22Rv1 (cell line): ENCODE measurements around the gene LMNB1.

ENCODE experiments used
- ZFX ChIP-seq: fragments of 450-650 bp; IDR thresholded peaks from 2 replicates; pipeline ENCODE4 v1.6.1; 2017; ENCODE audit warnings: antibody characterized with exemption, borderline replicate concordance
- TF ChIP-seq, protein P1 (sequence below): fragments of 450-650 bp; IDR thresholded peaks from 2 replicates; pipeline ENCODE4 v1.5.1; 2017; ENCODE audit warnings: mild to moderate bottlenecking

DNA sequence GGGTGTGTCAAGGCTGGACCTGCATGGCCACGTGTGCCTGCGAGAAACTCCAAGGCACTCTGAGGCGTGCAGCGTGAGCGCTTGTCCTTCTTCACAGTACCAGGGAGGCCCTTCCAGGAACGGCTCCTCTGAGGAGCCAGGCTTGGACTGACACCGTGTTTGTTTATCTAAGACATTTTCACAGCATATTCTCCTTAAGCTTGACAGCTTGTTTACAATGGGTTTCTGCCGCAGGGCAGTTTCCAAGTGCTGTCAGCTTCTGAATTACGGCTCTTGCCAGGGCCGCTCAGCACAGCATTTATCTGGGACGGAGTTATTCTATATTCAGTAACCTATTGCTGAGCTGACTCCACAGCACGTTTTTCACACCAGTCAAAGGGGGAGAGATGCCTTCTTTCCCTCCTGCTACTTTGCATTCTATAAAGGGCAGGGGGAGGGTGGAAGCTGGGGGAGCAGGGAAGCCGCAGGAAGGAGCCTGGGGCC, 98.4 kb downstream of the LMNB1 start:
- TF ChIP-seq, protein P1, sequence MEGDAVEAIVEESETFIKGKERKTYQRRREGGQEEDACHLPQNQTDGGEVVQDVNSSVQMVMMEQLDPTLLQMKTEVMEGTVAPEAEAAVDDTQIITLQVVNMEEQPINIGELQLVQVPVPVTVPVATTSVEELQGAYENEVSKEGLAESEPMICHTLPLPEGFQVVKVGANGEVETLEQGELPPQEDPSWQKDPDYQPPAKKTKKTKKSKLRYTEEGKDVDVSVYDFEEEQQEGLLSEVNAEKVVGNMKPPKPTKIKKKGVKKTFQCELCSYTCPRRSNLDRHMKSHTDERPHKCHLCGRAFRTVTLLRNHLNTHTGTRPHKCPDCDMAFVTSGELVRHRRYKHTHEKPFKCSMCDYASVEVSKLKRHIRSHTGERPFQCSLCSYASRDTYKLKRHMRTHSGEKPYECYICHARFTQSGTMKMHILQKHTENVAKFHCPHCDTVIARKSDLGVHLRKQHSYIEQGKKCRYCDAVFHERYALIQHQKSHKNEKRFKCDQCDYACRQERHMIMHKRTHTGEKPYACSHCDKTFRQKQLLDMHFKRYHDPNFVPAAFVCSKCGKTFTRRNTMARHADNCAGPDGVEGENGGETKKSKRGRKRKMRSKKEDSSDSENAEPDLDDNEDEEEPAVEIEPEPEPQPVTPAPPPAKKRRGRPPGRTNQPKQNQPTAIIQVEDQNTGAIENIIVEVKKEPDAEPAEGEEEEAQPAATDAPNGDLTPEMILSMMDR: no peak
- TF ChIP-seq ZFX: no peak
